GM19043 (cell line): ENCODE results near the gene ADGRV1.
"Not testable (repeated sequence)": the region's sequence is repeated elsewhere in the genome, so short reads cannot be mapped to it uniquely, and the experiment has no call there.

Experiments used
- ATAC-seq: cut with Tn5 transposase; IDR thresholded peaks from one replicate; pipeline ENCODE4 v1.9.1; 2021; ENCODE audit warnings: low read depth; ENCODE audit not compliant: unreplicated experiment

Gene ADGRV1

GRCh38 chr5:90709323-90710155 is 150.9 kb downstream of the ADGRV1 start:
- ATAC-seq: peak; percentile 66

DNA sequence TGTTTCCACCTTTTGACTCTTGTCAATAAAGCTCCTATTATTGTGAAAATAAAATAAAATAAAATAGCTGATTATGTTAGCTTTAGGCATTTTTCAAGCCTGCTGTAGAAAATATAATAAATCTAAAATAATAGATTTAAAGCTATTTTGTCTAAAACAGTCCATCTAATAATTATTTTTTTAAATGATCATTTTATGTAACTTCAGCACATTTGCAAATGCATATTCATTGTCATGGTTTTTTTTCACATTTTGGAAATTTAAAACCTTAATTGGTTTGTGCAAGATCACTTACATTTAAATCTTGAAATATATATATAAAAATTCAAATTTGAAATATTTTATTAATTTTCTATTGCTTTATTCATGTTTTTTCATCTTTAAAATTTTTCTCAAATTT is 159.8 kb downstream of the ADGRV1 start:
- no peak for ATAC-seq

DNA sequence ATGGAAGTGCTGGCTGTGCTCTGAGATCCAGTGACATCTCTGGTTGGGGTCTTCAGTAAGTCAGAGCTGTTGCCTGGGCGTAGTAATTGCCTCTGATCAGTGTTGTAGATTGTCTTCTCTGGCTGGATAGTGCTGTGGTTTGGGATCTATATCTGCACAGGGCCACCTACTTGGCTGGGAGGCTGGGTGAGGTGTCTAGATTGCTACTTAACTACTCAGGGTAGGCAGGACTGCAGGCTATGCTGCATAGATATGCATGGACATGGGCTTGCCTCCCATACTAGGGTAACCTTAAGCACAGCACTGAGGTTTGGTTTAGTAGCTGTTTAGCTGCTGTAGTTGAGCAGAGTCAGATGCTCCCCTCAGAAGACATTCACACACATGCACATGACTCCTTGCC is 181.0 kb downstream of the ADGRV1 start:
- ATAC-seq: no peak

GRCh38 chr5:90740244-90740799 is 181.7 kb downstream of the ADGRV1 start:
- no peak for ATAC-seq

DNA sequence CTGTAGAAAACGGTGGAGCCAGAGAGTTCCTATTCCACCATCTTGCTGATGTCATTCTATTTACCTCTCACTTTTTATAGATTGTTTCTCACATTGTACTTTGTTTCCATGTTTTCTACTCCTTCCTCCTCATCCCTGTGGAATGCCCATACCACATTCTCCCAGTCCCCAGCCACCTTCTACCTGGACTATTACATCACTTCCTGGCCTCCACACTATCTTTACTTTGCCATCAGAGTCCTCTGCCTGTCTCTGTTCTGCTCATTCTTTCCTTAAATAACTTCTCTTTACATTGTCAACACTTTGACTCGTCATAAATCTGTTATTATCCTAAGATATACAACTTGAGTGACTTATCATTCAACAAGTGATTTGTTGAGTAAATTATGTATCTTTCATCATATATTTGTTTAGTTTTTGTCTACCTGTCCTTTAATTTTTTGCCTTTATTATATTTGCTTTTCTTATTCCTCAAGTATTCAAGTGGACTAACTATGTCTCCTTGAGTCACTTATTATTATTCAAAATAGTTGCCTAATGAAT is 182.5 kb downstream of the ADGRV1 start:
- ATAC-seq: no peak

- no peak for ATAC-seq
These were observed 187.5 kb downstream of the ADGRV1 start for GRCh38 chr5:90746119-90746518.

- no peak for ATAC-seq
These were observed 188.6 kb downstream of the ADGRV1 start for GRCh38 chr5:90747175-90747574.

GRCh38 chr5:90747693-90748092 is 189.1 kb downstream of the ADGRV1 start:
- ATAC-seq: no peak

- ATAC-seq: no peak
These were observed 200.5 kb downstream of the ADGRV1 start for GRCh38 chr5:90759119-90759518.

- no peak for ATAC-seq
These were observed 209.1 kb downstream of the ADGRV1 start for GRCh38 chr5:90767710-90768109.

DNA sequence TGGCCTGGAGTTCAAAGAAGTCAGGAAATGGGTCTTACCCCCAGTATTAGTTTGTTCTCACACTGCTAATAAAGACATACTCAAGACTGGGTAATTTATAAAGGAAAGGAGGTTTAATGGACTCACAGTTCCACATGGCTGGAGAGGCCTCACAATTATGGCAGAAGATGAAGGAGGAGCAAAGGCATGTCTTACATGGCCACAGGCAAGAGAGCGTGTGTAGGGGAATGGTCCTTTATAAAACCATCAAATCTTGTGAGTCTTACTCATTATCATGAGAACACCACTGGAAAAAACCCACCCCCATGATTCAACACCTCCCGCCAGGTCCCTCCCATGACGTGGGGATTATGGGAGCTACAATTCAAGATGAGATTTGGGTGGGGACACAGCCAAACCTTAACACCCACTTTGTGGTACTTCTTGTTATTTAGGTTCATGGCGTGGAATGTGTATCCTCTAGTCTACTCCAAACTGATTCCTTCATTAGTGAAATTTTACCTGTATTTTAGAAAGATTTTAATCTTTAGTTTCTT is 211.5 kb downstream of the ADGRV1 start:
- not testable (repeated sequence) for ATAC-seq

DNA sequence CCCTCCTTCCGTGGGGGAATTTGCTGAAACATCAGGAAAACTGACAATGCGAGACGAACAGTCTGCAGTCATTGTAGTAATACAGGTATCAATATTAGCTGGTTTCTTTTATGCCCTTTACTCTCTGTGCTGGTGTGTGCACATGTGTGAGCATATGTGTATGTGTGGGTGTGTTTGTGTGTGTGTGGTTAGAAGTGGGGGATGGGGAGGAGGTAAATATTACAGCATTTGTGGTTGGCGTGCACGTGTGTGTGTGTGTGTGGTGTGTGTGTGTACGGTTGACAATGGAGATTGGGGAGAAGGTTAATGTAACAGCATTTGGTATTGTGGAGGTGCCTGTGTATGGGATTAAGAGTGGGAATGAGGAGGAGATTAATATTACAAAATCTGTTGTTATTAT is 219.4 kb downstream of the ADGRV1 start:
- no peak for ATAC-seq

- ATAC-seq: peak; percentile 93
These were observed 225.1 kb downstream of the ADGRV1 start for GRCh38 chr5:90783460-90784333.

DNA sequence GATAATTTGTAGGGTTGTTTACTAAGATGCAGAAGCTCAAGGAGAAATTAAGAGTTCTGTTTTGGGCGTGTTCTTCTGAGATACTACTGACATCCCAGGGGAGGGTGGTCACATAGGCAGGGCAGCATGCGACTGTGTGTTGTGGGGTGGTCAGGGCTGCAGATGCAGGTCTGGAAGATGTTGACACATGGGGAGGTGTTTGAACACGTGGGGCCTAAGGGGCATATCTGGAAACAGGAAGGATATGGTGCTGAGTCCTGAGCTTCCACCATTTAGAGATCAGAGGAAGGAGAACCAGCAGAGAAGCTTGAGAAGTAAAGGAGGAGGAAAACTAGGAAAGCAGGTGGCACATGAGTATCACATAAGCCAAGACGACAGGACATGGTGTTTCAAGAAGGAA is 228.2 kb downstream of the ADGRV1 start:
- no peak for ATAC-seq

DNA sequence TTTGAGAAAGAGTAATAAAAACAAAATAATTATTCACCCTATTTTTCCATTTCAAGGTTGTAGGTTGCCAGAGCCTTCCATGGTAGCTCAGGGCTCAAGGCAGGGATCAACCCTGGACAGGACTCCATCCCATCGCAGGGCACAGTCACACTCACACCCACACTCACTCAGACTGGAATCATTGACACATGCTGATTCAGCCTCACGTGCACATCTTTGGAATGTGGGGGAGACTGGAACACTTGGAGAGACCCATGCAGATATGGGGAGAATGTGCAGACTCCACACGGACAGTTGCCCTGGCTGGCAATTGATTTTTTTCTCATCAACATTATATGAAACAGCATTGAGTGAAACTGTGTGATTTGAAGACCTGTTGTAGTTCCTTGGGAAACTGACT is 234.1 kb downstream of the ADGRV1 start:
- ATAC-seq: no peak

- ATAC-seq: no peak
These were observed 234.6 kb downstream of the ADGRV1 start for GRCh38 chr5:90793183-90793582.

DNA sequence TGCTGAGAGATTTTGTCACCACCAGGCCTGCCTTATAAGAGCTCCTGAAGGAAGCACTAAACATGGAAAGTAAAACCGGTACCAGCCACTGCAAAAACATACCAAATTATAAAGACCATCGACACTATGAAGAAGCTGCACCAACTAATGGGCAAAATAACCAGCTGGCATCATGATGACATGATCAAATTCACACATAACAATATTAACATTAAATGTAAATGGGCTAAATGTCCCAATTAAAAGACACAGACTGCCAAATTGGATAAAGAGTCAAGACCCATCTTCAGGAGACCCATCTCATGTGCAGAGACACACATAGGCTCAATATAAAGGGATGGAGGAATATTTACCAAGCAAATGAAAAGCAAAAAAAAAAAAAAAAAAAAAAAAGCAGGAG is 238.3 kb downstream of the ADGRV1 start:
- ATAC-seq: not testable (repeated sequence)

DNA sequence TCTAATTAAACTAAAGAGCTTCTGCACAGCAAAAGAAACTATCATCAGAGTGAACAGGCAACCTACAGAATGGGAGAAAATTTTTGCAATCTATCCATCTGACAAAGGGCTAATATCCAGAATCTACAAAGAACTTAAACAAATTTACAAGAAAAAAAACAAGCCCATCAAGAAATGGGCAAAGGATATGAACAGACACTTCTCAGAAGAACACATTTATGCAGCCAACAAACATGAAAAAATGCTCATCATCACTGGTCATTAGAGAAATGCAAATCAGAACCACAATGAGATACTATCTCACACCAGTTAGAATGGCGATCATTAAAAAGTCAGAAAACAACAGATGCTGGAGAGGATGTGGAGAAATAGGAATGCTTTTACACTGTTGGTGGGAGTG is 241.5 kb downstream of the ADGRV1 start:
- not testable (repeated sequence) for ATAC-seq

DNA sequence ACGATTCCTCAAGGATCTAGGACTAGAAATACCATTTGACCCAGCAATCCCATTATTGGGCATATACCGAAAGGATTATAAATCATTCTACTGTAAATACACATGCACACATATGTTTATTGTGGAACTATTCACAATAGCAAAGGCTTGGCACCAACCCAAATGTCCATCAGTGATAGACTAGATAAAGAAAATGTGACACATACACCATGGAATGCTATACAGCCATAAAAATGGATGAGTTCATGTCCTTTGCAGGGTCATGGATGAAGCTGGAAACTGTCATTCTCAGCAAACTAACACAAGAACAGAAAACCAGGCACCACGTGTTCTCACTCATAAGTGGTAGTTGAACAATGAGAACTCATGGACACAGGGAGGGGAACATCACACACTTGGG is 241.9 kb downstream of the ADGRV1 start:
- not testable (repeated sequence) for ATAC-seq

GRCh38 chr5:90802474-90803317 is 244.1 kb downstream of the ADGRV1 start:
- peak; percentile 94 for ATAC-seq
